ENCODE results near the gene POLR3F.

DNA sequence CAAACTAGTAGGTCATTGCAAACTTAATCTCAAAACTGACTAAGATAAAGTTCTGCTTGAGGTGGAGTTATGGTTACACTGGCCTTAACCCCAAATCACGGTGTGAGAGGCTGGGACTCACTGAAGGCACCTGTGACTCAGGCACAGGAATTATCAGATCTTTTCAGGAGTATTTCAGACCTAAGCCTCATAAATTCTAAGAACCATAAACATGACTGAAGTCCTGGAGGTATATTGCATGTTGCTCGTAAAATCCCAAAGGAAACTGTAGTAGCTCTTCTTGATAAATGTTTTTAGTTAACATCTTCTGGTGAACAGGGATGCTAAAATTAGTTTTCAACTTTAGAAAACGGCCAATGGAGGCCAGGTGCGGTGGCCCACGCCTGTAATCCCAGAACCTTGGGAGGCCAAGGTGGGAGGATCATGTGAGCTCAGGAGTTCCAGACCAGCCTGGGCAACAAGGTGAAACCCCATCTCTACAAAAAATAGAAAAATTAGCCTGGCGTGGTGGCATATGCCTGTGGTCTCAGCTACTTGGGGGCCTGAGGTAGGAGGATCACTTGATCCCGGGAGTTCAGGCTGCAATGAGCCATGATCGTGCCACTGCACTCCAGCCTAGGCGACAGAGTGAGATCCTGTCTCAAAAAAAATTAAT lies 36.9 kb upstream of the POLR3F start:
- TF ChIP-seq CTCF (IDR thresholded peaks at IDR 0.05): no peak
- TF ChIP-seq POLR2A (IDR thresholded peaks at IDR 0.05): no peak

All from body of pancreas (tissue), 4 donors.